B cell (primary cell): ENCODE data around the gene NSUN2. TPM values are rescaled to one million over a fixed set of nuclear protein-coding genes. Genes with fewer than 3 reads are reported as not detected.

Experiments used
- ATAC-seq: fragments of 200-7000 bp; cut with Tn5 transposase; one replicate; pipeline ENCODE4 v1.10.0; 2021; ENCODE audit warnings: low read depth, mild to moderate bottlenecking, moderate number of reproducible peaks, moderate library complexity
- CTCF ChIA-PET: fragments of 350-600 bp; sonication (Branson Sonifier 250); formaldehyde crosslinking; loops from one replicate; lab custom pipeline; 2021; ENCODE audit warnings: antibody characterized with exemption, inconsistent platforms; lab: Charles Lee
- POLR2A ChIA-PET: fragments of 350-600 bp; sonication (Branson Sonifier 250); formaldehyde crosslinking; loops from one replicate; lab custom pipeline; 2021; ENCODE audit warnings: antibody characterized with exemption; lab: Charles Lee
- DNase-seq: peaks from one replicate; pipeline ENCODE4 v3.0.0; 2013
- H2AFZ ChIP-seq: 2 replicates; pipeline ENCODE4 v1.6.1; 2012; ENCODE audit warnings: mild to moderate bottlenecking, low read depth, low read length; ENCODE audit not compliant: insufficient read depth, poor library complexity, severe bottlenecking
- H3K27ac ChIP-seq, 2 donors: 1 replicate in 1 of 2; 2 replicates in 1 of 2; pipeline ENCODE4 v1.5.1; 2012 to 2013; ENCODE audit warnings: low read length in 2 of 2, mild to moderate bottlenecking in 2 of 2, moderate library complexity in 1 of 2
- H3K27me3 ChIP-seq, 4 experiments: fragments of 200-600 bp in 1 of 4; sonication (generic) in 1 of 4; replicated peaks in 1 of 4; 1 replicate in 2 of 4; 2 replicates in 2 of 4; pipeline versions ENCODE4 v1.6.1 to v1.7.0; 2013 to 2016; ENCODE audit warnings: low read length in 3 of 4, mild to moderate bottlenecking in 2 of 4, mixed read lengths in 1 of 4, moderate library complexity in 1 of 4; ENCODE audit not compliant: insufficient read depth in 4 of 4, control insufficient read depth in 3 of 4; ENCODE audit errors: control extremely low read depth in 1 of 4
- H3K36me3 ChIP-seq, 2 experiments: replicated peaks in 1 of 2; 1 replicate in 1 of 2; 2 replicates in 1 of 2; pipeline versions ENCODE4 v1.6.1 to v1.7.1; 2013; ENCODE audit warnings: low read length in 1 of 2; ENCODE audit not compliant: insufficient read depth in 2 of 2, control insufficient read depth in 1 of 2; ENCODE audit errors: control extremely low read depth in 1 of 2, extremely low read depth in 1 of 2
- H3K4me1 ChIP-seq, 2 donors: fragments of 200-600 bp in 1 of 2; sonication (generic) in 1 of 2; 1 replicate in 1 of 2; 2 replicates in 1 of 2; pipeline versions ENCODE4 v1.5.1 to v1.6.1; 2013 to 2017; ENCODE audit warnings: low read length in 2 of 2; ENCODE audit not compliant: control insufficient read depth in 2 of 2, insufficient read depth in 2 of 2
- H3K4me2 ChIP-seq: replicated peaks from 2 replicates; pipeline ENCODE3; 2012; ENCODE audit warnings: mild to moderate bottlenecking, low read depth, low read length; ENCODE audit not compliant: poor library complexity, severe bottlenecking
- H3K4me3 ChIP-seq, 5 experiments: fragments of 200-600 bp in 1 of 5; sonication (generic) in 1 of 5; 1 replicate in 3 of 5; 2 replicates in 2 of 5; pipeline versions ENCODE4 v1.5.1 to v1.7.0; 2011 to 2016; ENCODE audit warnings: low read length in 4 of 5, mild to moderate bottlenecking in 4 of 5, low read depth in 2 of 5, control low read depth in 1 of 5, moderate library complexity in 1 of 5; ENCODE audit not compliant: insufficient read depth in 1 of 5; ENCODE audit errors: control extremely low read depth in 1 of 5, extremely low read depth in 1 of 5
- H3K79me2 ChIP-seq: fragments of 200-600 bp; sonication (generic); one replicate; pipeline ENCODE4 v1.6.0; 2016; ENCODE audit warnings: low read length; ENCODE audit not compliant: control insufficient read depth, insufficient read depth
- H3K9ac ChIP-seq: fragments of 200-600 bp; sonication (generic); 2 replicates; pipeline ENCODE4 v1.6.1; 2017; ENCODE audit warnings: mild to moderate bottlenecking, low read length, moderate library complexity
- H3K9me3 ChIP-seq, 3 donors: one replicate each; pipeline versions ENCODE4 v1.6.1 to v1.7.1; 2013; ENCODE audit warnings: low read length in 2 of 3; ENCODE audit not compliant: control insufficient read depth in 2 of 3, insufficient read depth in 1 of 3; ENCODE audit errors: control extremely low read depth in 1 of 3
- H4K20me1 ChIP-seq: 2 replicates; pipeline ENCODE4 v1.6.0; 2012; ENCODE audit warnings: mild to moderate bottlenecking, low read length; ENCODE audit not compliant: insufficient read depth, control insufficient read depth, poor library complexity, severe bottlenecking
- H3K27ac Mint-ChIP-seq: one replicate; pipeline ENCODE4 v1.8.0; 2021; ENCODE audit warnings: mixed read lengths
- H3K27me3 Mint-ChIP-seq: one replicate; pipeline ENCODE4 v1.8.0; 2021; ENCODE audit warnings: mixed read lengths
- H3K4me1 Mint-ChIP-seq: one replicate; pipeline ENCODE4 v1.8.0; 2021; ENCODE audit warnings: mixed read lengths
- H3K4me3 Mint-ChIP-seq: one replicate; pipeline ENCODE4 v1.8.0; 2021; ENCODE audit warnings: mixed read lengths
- H3K9me3 Mint-ChIP-seq: one replicate; pipeline ENCODE4 v1.8.0; 2022; ENCODE audit warnings: mixed read lengths; ENCODE audit not compliant: insufficient read depth
- EZH2 ChIP-seq: IDR thresholded peaks from 2 replicates; pipeline ENCODE4 v1.6.1; 2012; ENCODE audit warnings: borderline replicate concordance, low read depth, mild to moderate bottlenecking, moderate library complexity, low read length; ENCODE audit not compliant: insufficient read depth, poor library complexity, severe bottlenecking
- WGBS: methylation state at CpG from one replicate; pipeline ENCODE4 v1.1.5; 2013; ENCODE audit warnings: missing lambda C conversion rate; ENCODE audit not compliant: insufficient coverage; 5-methylcytosine and 5-hydroxymethylcytosine counted together
- intact Hi-C: fragments of 100-400 bp; cut with micrococcal nuclease; formaldehyde crosslinking; loops from one replicate; pipeline ENCODE4 v1.10.0; 2022
- polyA plus RNA-seq: library from polyadenylated mRNA; depleted of rRNA; stranded (reverse); fragments of >200 nt; gene quantifications from 2 replicates; pipeline ENCODE4 v1.2.3, GENCODE V29; 2012
- total RNA-seq, 2 donors: library from RNA; stranded (reverse); fragments of 120-200 nt in 1 of 2; gene quantifications; 1 replicate in 1 of 2; 2 replicates in 1 of 2; pipeline versions ENCODE4 v1.2.3 to v1.2.4, GENCODE V29; 2013 to 2022
- TF ChIP-seq, protein P1 (sequence below): fragments of 200-600 bp; IDR thresholded peaks from one replicate; pipeline ENCODE4 v1.8.0; 2022; ENCODE audit warnings: antibody characterized with exemption, mild to moderate bottlenecking

The NSUN2 gene
- total and polyA plus RNA-seq, 2 donors (not counting 1 experiment from before 2014, with no cell fraction given), result 58.8 to 85.0 TPM

DNA sequence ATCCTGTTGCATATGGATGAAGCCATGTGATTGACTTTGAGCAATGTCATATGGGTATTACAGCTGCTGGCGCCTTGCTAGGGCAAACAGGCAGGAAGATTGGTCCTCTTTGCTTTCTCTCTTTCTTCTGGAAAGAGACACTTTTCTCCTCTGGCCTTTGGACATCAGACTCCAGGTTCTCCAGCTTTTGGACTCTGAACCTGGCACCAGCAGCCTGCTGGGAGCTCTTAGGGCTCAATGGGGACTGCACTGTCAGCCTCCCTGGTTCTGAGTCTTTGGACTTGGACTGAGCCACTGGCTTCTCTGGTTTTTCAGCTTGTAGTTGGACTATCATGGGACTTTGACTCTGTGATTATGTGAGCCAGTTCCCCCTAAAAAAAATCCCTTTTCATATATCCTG, 45.5 kb upstream of the NSUN2 start:
- H3K9me3 Mint-ChIP-seq, result no peaks in the 10 kb centered on the region
- no peak overlapping the region for H2AFZ ChIP-seq
- H3K4me1 ChIP-seq, result no peaks in the 10 kb centered on the region
- peaks cover 0 to 2% (median 0%) of the 10 kb centered on the region in 3 donors for H3K9me3 ChIP-seq
- intact Hi-C loops, result no loop called here
- no peak overlapping the region for H3K4me3 ChIP-seq
- peaks cover 0 to 14% (median 0%) of the 10 kb centered on the region in 4 experiments for H3K27me3 ChIP-seq
- 100% methylated on average over 1 of the region's 1 CpG for WGBS
- H4K20me1 ChIP-seq, result no peaks in the 10 kb centered on the region
- TF ChIP-seq, protein P1, sequence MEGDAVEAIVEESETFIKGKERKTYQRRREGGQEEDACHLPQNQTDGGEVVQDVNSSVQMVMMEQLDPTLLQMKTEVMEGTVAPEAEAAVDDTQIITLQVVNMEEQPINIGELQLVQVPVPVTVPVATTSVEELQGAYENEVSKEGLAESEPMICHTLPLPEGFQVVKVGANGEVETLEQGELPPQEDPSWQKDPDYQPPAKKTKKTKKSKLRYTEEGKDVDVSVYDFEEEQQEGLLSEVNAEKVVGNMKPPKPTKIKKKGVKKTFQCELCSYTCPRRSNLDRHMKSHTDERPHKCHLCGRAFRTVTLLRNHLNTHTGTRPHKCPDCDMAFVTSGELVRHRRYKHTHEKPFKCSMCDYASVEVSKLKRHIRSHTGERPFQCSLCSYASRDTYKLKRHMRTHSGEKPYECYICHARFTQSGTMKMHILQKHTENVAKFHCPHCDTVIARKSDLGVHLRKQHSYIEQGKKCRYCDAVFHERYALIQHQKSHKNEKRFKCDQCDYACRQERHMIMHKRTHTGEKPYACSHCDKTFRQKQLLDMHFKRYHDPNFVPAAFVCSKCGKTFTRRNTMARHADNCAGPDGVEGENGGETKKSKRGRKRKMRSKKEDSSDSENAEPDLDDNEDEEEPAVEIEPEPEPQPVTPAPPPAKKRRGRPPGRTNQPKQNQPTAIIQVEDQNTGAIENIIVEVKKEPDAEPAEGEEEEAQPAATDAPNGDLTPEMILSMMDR, result no peak
- no peak for TF ChIP-seq EZH2
- DNase-seq (no peak), ATAC-seq (no peak)
- peaks cover 6% of the 10 kb centered on the region for H3K27me3 Mint-ChIP-seq
- H3K36me3 ChIP-seq, result no peaks in the 10 kb centered on the region
- no peak overlapping the region for H3K4me3 Mint-ChIP-seq
- no peak overlapping the region for H3K4me2 ChIP-seq
- no peaks in the 10 kb centered on the region for H3K79me2 ChIP-seq
- no peak overlapping the region for H3K27ac ChIP-seq
- ChIA-PET POLR2A (no interaction called here), CTCF (interaction anchor here (0.5 kb wide), 1 partner anchor 17 kb away, joined by 3 read pairs; no protein-coding TSS in a partner anchor)
- no peak overlapping the region for H3K9ac ChIP-seq
- no peaks in the 10 kb centered on the region for H3K4me1 Mint-ChIP-seq
- H3K27ac Mint-ChIP-seq, result no peak overlapping the region

DNA sequence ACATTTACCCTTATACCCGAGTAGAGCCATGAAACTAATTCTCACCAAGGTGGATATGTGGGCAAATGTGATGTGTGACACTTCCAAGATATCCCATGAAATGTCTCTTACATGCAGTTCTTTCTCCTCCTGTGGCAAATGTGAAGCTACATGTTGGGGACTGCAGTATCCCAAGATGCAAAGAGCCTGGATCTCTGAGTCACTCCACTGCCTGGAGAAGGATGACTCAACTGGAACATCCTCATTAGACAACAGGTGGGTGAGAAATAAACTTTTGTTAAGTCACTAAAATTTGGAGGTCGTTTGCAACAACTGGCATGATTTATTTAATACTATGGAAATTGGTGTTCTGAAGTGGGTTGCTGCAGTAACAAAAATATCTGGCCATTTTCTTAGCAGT, 43.9 kb upstream of the NSUN2 start:
- no peaks in the 10 kb centered on the region for H3K9me3 ChIP-seq
- intact Hi-C loops, result no loop called here
- H3K4me3 ChIP-seq, result no peak overlapping the region
- H3K9ac ChIP-seq, result no peak overlapping the region
- Mint-ChIP-seq H3K9me3 (no peaks in the 10 kb centered on the region), H3K4me3 (no peak overlapping the region), H3K4me1 (no peaks in the 10 kb centered on the region), H3K27me3 (peaks cover 3% of the 10 kb centered on the region), H3K27ac (no peak overlapping the region)
- H3K36me3 ChIP-seq, result no peaks in the 10 kb centered on the region
- no peaks in the 10 kb centered on the region for H3K4me1 ChIP-seq
- POLR2A ChIA-PET, result no interaction called here
- CTCF ChIA-PET, result no interaction called here
- WGBS, result 50% methylated on average over 1 of the region's 2 CpGs
- ATAC-seq (no peak), DNase-seq (no peak)
- H2AFZ ChIP-seq, result no peak overlapping the region
- peaks cover 0 to 7% (median 0%) of the 10 kb centered on the region in 4 experiments for H3K27me3 ChIP-seq
- no peak overlapping the region for H3K27ac ChIP-seq
- H3K79me2 ChIP-seq, result no peaks in the 10 kb centered on the region
- no peak for TF ChIP-seq EZH2
- TF ChIP-seq, protein P1, result no peak
- no peak overlapping the region for H3K4me2 ChIP-seq
- no peaks in the 10 kb centered on the region for H4K20me1 ChIP-seq
